H1 (cell line): ENCODE results near the gene SMARCB1. TPM values are rescaled to one million over a fixed set of nuclear protein-coding genes. Genes with fewer than 3 reads are reported as not detected.

Experiments
- CTCF ChIA-PET: fragments of 300-600 bp; sonication (Branson Sonifier 250); formaldehyde crosslinking; loops from one replicate; lab custom pipeline; 2021; ENCODE audit not compliant: partially characterized antibody; lab: Charles Lee
- POLR2A ChIA-PET: fragments of 300-600 bp; sonication (Branson Sonifier 250); formaldehyde crosslinking; loops from one replicate; lab custom pipeline; 2021; ENCODE audit warnings: inconsistent platforms; ENCODE audit not compliant: partially characterized antibody; lab: Charles Lee
- DNase-seq, 2 experiments: peaks; one replicate each; pipeline versions ENCODE4 v3.0.0 to v3.0.0-alpha.2; 2010 to 2022; ENCODE audit warnings: low spot score in 2 of 2, low read depth in 1 of 2, mixed read lengths in 1 of 2
- FAIRE-seq: peaks from 2 replicates; lab custom pipeline; 2011; peaks lifted over from hg19 to GRCh38; lab: Jason Lieb, UNC
- H2AFZ ChIP-seq: 2 replicates; pipeline ENCODE4 v1.8.1; 2012; ENCODE audit warnings: low read length, inconsistent platforms
- H2AK5ac ChIP-seq: 2 replicates; pipeline ENCODE4 v1.6.1; 2013; ENCODE audit warnings: low read depth, low read length
- H2BK120ac ChIP-seq: replicated peaks from 2 replicates; pipeline ENCODE3; 2013; ENCODE audit warnings: low read depth, low read length, inconsistent platforms
- H2BK12ac ChIP-seq: 2 replicates; pipeline ENCODE4 v1.6.1; 2013; ENCODE audit warnings: low read depth, low read length
- H2BK15ac ChIP-seq: 2 replicates; pipeline ENCODE4 v1.6.1; 2013; ENCODE audit warnings: low read length
- H2BK20ac ChIP-seq: 2 replicates; pipeline ENCODE4 v1.6.1; 2013; ENCODE audit warnings: low read length
- H2BK5ac ChIP-seq: 2 replicates; pipeline ENCODE4 v1.6.1; 2013; ENCODE audit warnings: low read depth, low read length
- H3K14ac ChIP-seq: 2 replicates; pipeline ENCODE4 v1.6.1; 2013; ENCODE audit warnings: inconsistent platforms; ENCODE audit not compliant: insufficient read length
- H3K18ac ChIP-seq: 2 replicates; pipeline ENCODE4 v1.6.1; 2013; ENCODE audit warnings: low read length; ENCODE audit errors: extremely low read depth
- H3K23ac ChIP-seq: 2 replicates; pipeline ENCODE4 v1.6.1; 2013; ENCODE audit warnings: inconsistent platforms; ENCODE audit not compliant: insufficient read length
- H3K23me2 ChIP-seq: 2 replicates; pipeline ENCODE4 v1.6.1; 2013; ENCODE audit warnings: low read depth, low read length
- H3K27ac ChIP-seq: 2 replicates; pipeline ENCODE4 v1.6.1; 2011; ENCODE audit warnings: low read depth, low read length, inconsistent platforms
- H3K27me3 ChIP-seq, 4 experiments: replicated peaks in 1 of 4; 1 replicate in 1 of 4; 2 replicates in 3 of 4; pipeline versions ENCODE4 v1.6.1 to v1.8.1; 2011 to 2013; ENCODE audit warnings: low read length in 3 of 4, mild to moderate bottlenecking in 3 of 4, inconsistent platforms in 2 of 4, mixed read lengths in 2 of 4, moderate library complexity in 1 of 4; ENCODE audit not compliant: control insufficient read depth in 3 of 4, insufficient read depth in 3 of 4; ENCODE audit errors: extremely low read depth in 1 of 4
- H3K36me3 ChIP-seq, 4 experiments: 2 replicates each; pipeline versions ENCODE4 v1.6.1 to v1.8.1; 2011 to 2013; ENCODE audit warnings: mild to moderate bottlenecking in 4 of 4, low read length in 3 of 4, moderate library complexity in 2 of 4, control low read depth in 1 of 4, inconsistent platforms in 1 of 4; ENCODE audit not compliant: insufficient read depth in 4 of 4, control insufficient read depth in 2 of 4
- H3K4ac ChIP-seq: replicated peaks from 2 replicates; pipeline ENCODE3; 2013; ENCODE audit warnings: low read length, low read depth, mixed read lengths, inconsistent platforms; ENCODE audit not compliant: insufficient read length
- H3K4me1 ChIP-seq, 4 experiments: replicated peaks in 1 of 4; 1 replicate in 1 of 4; 2 replicates in 3 of 4; pipeline versions ENCODE4 v1.6.1 to v1.8.1; 2011 to 2013; ENCODE audit warnings: low read length in 3 of 4, inconsistent platforms in 2 of 4, mixed read lengths in 1 of 4; ENCODE audit not compliant: insufficient read depth in 4 of 4, control insufficient read depth in 3 of 4
- H3K4me2 ChIP-seq, 2 experiments: 2 replicates each; pipeline versions ENCODE4 v1.6.1 to v1.8.1; 2011 to 2013; ENCODE audit warnings: low read depth in 2 of 2, low read length in 2 of 2, control low read depth in 1 of 2, inconsistent platforms in 1 of 2, mild to moderate bottlenecking in 1 of 2; ENCODE audit not compliant: insufficient read depth in 1 of 2
- H3K4me3 ChIP-seq, 4 experiments: fragments of 200-600, 300-600 bp in 1 of 4; sonication (generic), shearing (Covaris generic), sonication (Bioruptor Twin) in 1 of 4; 2 replicates each; pipeline versions ENCODE4 v1.5.1 to v1.8.1; 2011 to 2016; ENCODE audit warnings: low read length in 4 of 4, low read depth in 3 of 4, control low read depth in 2 of 4, inconsistent platforms in 2 of 4, mild to moderate bottlenecking in 2 of 4, mixed read lengths in 1 of 4, moderate library complexity in 1 of 4; ENCODE audit not compliant: insufficient read depth in 2 of 4; ENCODE audit errors: extremely low read depth in 1 of 4
- H3K56ac ChIP-seq: replicated peaks from 2 replicates; pipeline ENCODE3; 2013; ENCODE audit warnings: low read depth, mild to moderate bottlenecking, mixed read lengths, low read length, inconsistent platforms; ENCODE audit not compliant: insufficient read length
- H3K79me1 ChIP-seq: 2 replicates; pipeline ENCODE4 v1.6.1; 2013; ENCODE audit warnings: low read depth, low read length, control low read depth
- H3K79me2 ChIP-seq, 2 experiments: 2 replicates each; pipeline versions ENCODE4 v1.6.1 to v1.8.1; 2012 to 2013; ENCODE audit warnings: low read length in 2 of 2, mild to moderate bottlenecking in 2 of 2, inconsistent platforms in 1 of 2; ENCODE audit not compliant: insufficient read depth in 2 of 2, control insufficient read depth in 1 of 2
- H3K9ac ChIP-seq, 4 experiments: replicated peaks in 1 of 4; 1 replicate in 1 of 4; 2 replicates in 3 of 4; pipeline versions ENCODE4 v1.6.1 to v1.8.1; 2011 to 2013; ENCODE audit warnings: low read depth in 3 of 4, low read length in 3 of 4, control low read depth in 2 of 4, mild to moderate bottlenecking in 2 of 4, moderate library complexity in 2 of 4, inconsistent platforms in 1 of 4; ENCODE audit errors: extremely low read depth in 1 of 4
- H3K9me3 ChIP-seq, 2 experiments: 2 replicates each; pipeline versions ENCODE4 v1.6.1 to v1.8.1; 2012 to 2013; ENCODE audit warnings: mild to moderate bottlenecking in 2 of 2, moderate library complexity in 2 of 2, control low read depth in 1 of 2, inconsistent platforms in 1 of 2, low read depth in 1 of 2, low read length in 1 of 2, mixed read lengths in 1 of 2; ENCODE audit not compliant: insufficient read depth in 2 of 2
- H4K20me1 ChIP-seq, 2 experiments: replicated peaks in 1 of 2; 2 replicates each; pipeline versions ENCODE3 to v1.8.1; 2011 to 2013; ENCODE audit warnings: inconsistent platforms in 2 of 2, low read length in 2 of 2, mild to moderate bottlenecking in 1 of 2; ENCODE audit not compliant: insufficient read depth in 2 of 2, control insufficient read depth in 1 of 2
- H4K5ac ChIP-seq: 2 replicates; pipeline ENCODE4 v1.6.1; 2013; ENCODE audit warnings: low read length, low read depth, mixed read lengths, inconsistent platforms; ENCODE audit not compliant: insufficient read length
- H4K8ac ChIP-seq: 2 replicates; pipeline ENCODE4 v1.8.0; 2013; ENCODE audit warnings: mild to moderate bottlenecking, moderate library complexity, low read length, inconsistent platforms; ENCODE audit not compliant: insufficient read depth; ENCODE audit errors: extremely low read depth
- H4K91ac ChIP-seq: replicated peaks from 2 replicates; pipeline ENCODE3; 2013; ENCODE audit warnings: low read length, mixed read lengths, inconsistent platforms; ENCODE audit not compliant: insufficient read length
- CHD1 ChIP-seq: IDR thresholded peaks from 2 replicates; pipeline ENCODE4 v1.6.1; 2012; ENCODE audit warnings: low read depth, low read length, improper control_type of control experiment
- EP300 ChIP-seq, 2 experiments: IDR thresholded peaks; 1 replicate in 1 of 2; 2 replicates in 1 of 2; pipeline ENCODE4 v1.6.1; 2011 to 2012; ENCODE audit warnings: low read depth in 2 of 2, low read length in 2 of 2, mild to moderate bottlenecking in 2 of 2, borderline replicate concordance in 1 of 2, inconsistent platforms in 1 of 2, moderate library complexity in 1 of 2
- RAD21 ChIP-seq, 2 experiments: IDR thresholded peaks in 1 of 2; conservative IDR thresholded peaks in 1 of 2; 2 replicates each; pipeline ENCODE4 v1.6.1; 2011; ENCODE audit warnings: low read depth in 2 of 2, low read length in 2 of 2, improper control_type of control experiment in 1 of 2, inconsistent platforms in 1 of 2, mild to moderate bottlenecking in 1 of 2, moderate library complexity in 1 of 2
- RXRA ChIP-seq: IDR thresholded peaks from 2 replicates; pipeline ENCODE4 v1.6.1; 2011; ENCODE audit warnings: low read depth, mild to moderate bottlenecking, low read length, moderate library complexity; ENCODE audit not compliant: insufficient read depth
- SAP30 ChIP-seq: fragments of 300-600 bp; sonication (generic); IDR thresholded peaks from 2 replicates; pipeline ENCODE4 v1.7.1; 2012; ENCODE audit warnings: low read length, moderate library complexity, mild to moderate bottlenecking, inconsistent platforms; ENCODE audit not compliant: insufficient read depth, insufficient replicate concordance
- SP2 ChIP-seq: IDR thresholded peaks from 2 replicates; pipeline ENCODE4 v1.6.1; 2012; ENCODE audit warnings: mild to moderate bottlenecking, low read length, inconsistent platforms
- TAF1 ChIP-seq: IDR thresholded peaks from 2 replicates; pipeline ENCODE4 v1.6.1; 2011; ENCODE audit warnings: mild to moderate bottlenecking, low read depth, low read length
- WGBS, 2 experiments: shearing (Covaris generic) in 1 of 2; methylation state at CpG; one replicate each; pipeline versions ENCODE4 v1.1.6 to v1.1.7; 2013 to 2015; ENCODE audit warnings: low lambda C conversion rate in 2 of 2, mixed read lengths in 2 of 2, inconsistent platforms in 1 of 2, low coverage in 1 of 2, missing lambda C conversion rate in 1 of 2; ENCODE audit not compliant: insufficient replicate concordance in 2 of 2, insufficient coverage in 1 of 2, insufficient read length in 1 of 2; ENCODE audit errors: extremely low coverage in 1 of 2, missing lambda C conversion rate in 1 of 2; 5-methylcytosine and 5-hydroxymethylcytosine counted together
- polyA plus RNA-seq, 7 experiments: library from polyadenylated mRNA; depleted of rRNA in 3 of 7; stranded (reverse) in 5 of 7; unstranded in 2 of 7; fragments of >200 nt in 5 of 7; fragments of 200-250 nt in 2 of 7; gene quantifications; 1 replicate in 5 of 7; 2 replicates in 1 of 7; 4 replicates in 1 of 7; pipeline versions ENCODE4 v1.2.1 to v1.2.3, GENCODE V29; 2011 to 2013; ENCODE audit warnings: missing spikeins in 2 of 7, mixed read lengths in 2 of 7
- total RNA-seq: library from RNA; stranded (reverse); fragmentation: NEBNext Ultra II Directional; extraction: Animal tissue kit (Norgen Biotek cat#: 25700); gene quantifications from 2 replicates; pipeline ENCODE4 v1.2.1, GENCODE V29; 2021

SMARCB1 gene
- total and polyA plus RNA-seq, 2 of the 8 experiments (the other 6 are each of a cell fraction or from before 2014, with no cell fraction given): 116 to 145 TPM

DNA sequence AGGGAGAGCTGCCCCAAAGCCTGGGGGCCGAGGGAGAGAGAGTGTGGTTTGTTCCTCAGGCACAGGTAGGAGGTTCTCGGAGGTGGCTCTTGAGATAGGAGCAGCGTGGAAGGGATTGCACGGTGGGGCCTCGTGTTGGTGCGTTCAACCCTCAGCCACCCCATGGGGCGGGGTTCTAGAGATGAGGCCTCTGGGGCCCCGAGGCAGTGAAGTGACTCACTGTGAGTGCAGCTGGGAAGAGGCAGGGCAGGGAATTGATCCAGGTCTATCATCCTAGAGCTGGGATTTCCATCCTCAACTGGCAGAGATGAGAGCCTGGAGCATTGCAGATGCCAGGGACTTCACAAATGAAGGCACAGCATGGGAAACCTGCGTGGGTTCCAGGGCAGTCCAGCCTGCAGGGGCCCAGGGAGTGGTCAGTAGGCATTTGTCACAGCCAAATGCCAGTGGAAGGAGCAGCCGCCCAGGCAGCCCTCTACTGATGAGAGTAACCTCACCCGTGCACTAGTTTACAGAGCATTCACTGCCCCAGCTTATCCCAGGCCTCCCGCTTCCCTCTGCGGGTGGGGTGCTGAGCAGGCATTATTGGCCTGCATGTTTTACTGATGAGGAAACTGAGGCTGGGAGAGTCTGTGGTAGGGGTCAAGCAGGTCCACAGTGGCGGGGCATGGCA lies 5.1 kb upstream of the SMARCB1 start:
- Histone ChIP-seq H3K23me2 (no peaks in the 10 kb centered on the region), H2AFZ (no peak overlapping the region), H2BK20ac (no peak overlapping the region), H2BK12ac (no peak overlapping the region), H2BK120ac (no peak overlapping the region), H3K9me3 (no peaks in the 10 kb centered on the region), H3K18ac (no peak overlapping the region), H3K4ac (no peak overlapping the region), H4K8ac (peak overlapping the region; percentile 51; the same call in 1 of the 2 replicates), H3K79me1 (no peaks in the 10 kb centered on the region; the same call in 1 of the 2 replicates), H4K91ac (no peak overlapping the region), H2BK15ac (no peak overlapping the region), H3K27me3 (no peaks in the 10 kb centered on the region), H3K56ac (no peak overlapping the region), H3K14ac (no peak overlapping the region), H2AK5ac (no peak overlapping the region), H3K4me3 (no peak overlapping the region), H3K23ac (no peak overlapping the region), H4K20me1 (peaks cover 0 to 2% of the 10 kb centered on the region in 2 experiments), H2BK5ac (no peak overlapping the region), H3K79me2 (no peaks in the 10 kb centered on the region), H3K36me3 (no peaks in the 10 kb centered on the region), H3K9ac (no peak overlapping the region), H3K27ac (no peak overlapping the region), H4K5ac (no peak overlapping the region), H3K4me2 (no peak overlapping the region), H3K4me1 (peaks cover 0 to 10% (median 4%) of the 10 kb centered on the region in 4 experiments; a peak in 3 of 7 replicates)
- ChIA-PET CTCF (no interaction called here), POLR2A (interaction anchor here (1.5 to 2.0 kb wide), 2 partner anchors 8 to 113 kb away, joined by 3 to 5 read pairs; partner anchors contain the start of gene MMP11)
- TF ChIP-seq CHD1: no peak
- TF ChIP-seq SAP30: no peak
- TF ChIP-seq SP2: no peak
- no peak for TF ChIP-seq TAF1
- no peak for TF ChIP-seq RAD21 (IDR thresholded peaks at IDR 0.05 in 1 of 2, conservative IDR thresholded peaks at IDR 0.05 in 1 of 2; ENCODE audit: low read depth in 2 of 2, low read length in 2 of 2)
- no peak for TF ChIP-seq EP300 (IDR thresholded peaks at IDR 0.05; ENCODE audit: borderline replicate concordance in 1 of 2, low read depth in 2 of 2, low read length in 2 of 2)
- TF ChIP-seq RXRA: no peak
- FAIRE-seq (no peak), DNase-seq (no peak)
- whole genome bisulfite sequencing, 2 experiments: 91% methylated on average over 14 of the region's 14 CpGs; no CpG with 5 or more reads in 1 of the 2 experiments
